H1 (cell line): ENCODE measurements around the gene SPATS1. TPM values are rescaled to one million over a fixed set of nuclear protein-coding genes. Genes with fewer than 3 reads are reported as not detected.

Source experiments
- CTCF ChIA-PET: fragments of 300-600 bp; sonication (Branson Sonifier 250); formaldehyde crosslinking; loops from one replicate; lab custom pipeline; 2021; ENCODE audit not compliant: partially characterized antibody; lab: Charles Lee
- POLR2A ChIA-PET: fragments of 300-600 bp; sonication (Branson Sonifier 250); formaldehyde crosslinking; loops from one replicate; lab custom pipeline; 2021; ENCODE audit warnings: inconsistent platforms; ENCODE audit not compliant: partially characterized antibody; lab: Charles Lee
- DNase-seq, 2 experiments: peaks; one replicate each; pipeline versions ENCODE4 v3.0.0 to v3.0.0-alpha.2; 2010 to 2022; ENCODE audit warnings: low spot score in 2 of 2, low read depth in 1 of 2, mixed read lengths in 1 of 2
- FAIRE-seq: peaks from 2 replicates; lab custom pipeline; 2011; peaks lifted over from hg19 to GRCh38; lab: Jason Lieb, UNC
- H2AFZ ChIP-seq: 2 replicates; pipeline ENCODE4 v1.8.1; 2012; ENCODE audit warnings: low read length, inconsistent platforms
- H2AK5ac ChIP-seq: 2 replicates; pipeline ENCODE4 v1.6.1; 2013; ENCODE audit warnings: low read depth, low read length
- H2BK120ac ChIP-seq: replicated peaks from 2 replicates; pipeline ENCODE3; 2013; ENCODE audit warnings: low read depth, low read length, inconsistent platforms
- H2BK12ac ChIP-seq: 2 replicates; pipeline ENCODE4 v1.6.1; 2013; ENCODE audit warnings: low read depth, low read length
- H2BK15ac ChIP-seq: 2 replicates; pipeline ENCODE4 v1.6.1; 2013; ENCODE audit warnings: low read length
- H2BK20ac ChIP-seq: 2 replicates; pipeline ENCODE4 v1.6.1; 2013; ENCODE audit warnings: low read length
- H2BK5ac ChIP-seq: 2 replicates; pipeline ENCODE4 v1.6.1; 2013; ENCODE audit warnings: low read depth, low read length
- H3K14ac ChIP-seq: 2 replicates; pipeline ENCODE4 v1.6.1; 2013; ENCODE audit warnings: inconsistent platforms; ENCODE audit not compliant: insufficient read length
- H3K18ac ChIP-seq: 2 replicates; pipeline ENCODE4 v1.6.1; 2013; ENCODE audit warnings: low read length; ENCODE audit errors: extremely low read depth
- H3K23ac ChIP-seq: 2 replicates; pipeline ENCODE4 v1.6.1; 2013; ENCODE audit warnings: inconsistent platforms; ENCODE audit not compliant: insufficient read length
- H3K23me2 ChIP-seq: 2 replicates; pipeline ENCODE4 v1.6.1; 2013; ENCODE audit warnings: low read depth, low read length
- H3K27ac ChIP-seq: 2 replicates; pipeline ENCODE4 v1.6.1; 2011; ENCODE audit warnings: low read depth, low read length, inconsistent platforms
- H3K27me3 ChIP-seq, 4 experiments: replicated peaks in 1 of 4; 1 replicate in 1 of 4; 2 replicates in 3 of 4; pipeline versions ENCODE4 v1.6.1 to v1.8.1; 2011 to 2013; ENCODE audit warnings: low read length in 3 of 4, mild to moderate bottlenecking in 3 of 4, inconsistent platforms in 2 of 4, mixed read lengths in 2 of 4, moderate library complexity in 1 of 4; ENCODE audit not compliant: control insufficient read depth in 3 of 4, insufficient read depth in 3 of 4; ENCODE audit errors: extremely low read depth in 1 of 4
- H3K36me3 ChIP-seq, 4 experiments: 2 replicates each; pipeline versions ENCODE4 v1.6.1 to v1.8.1; 2011 to 2013; ENCODE audit warnings: mild to moderate bottlenecking in 4 of 4, low read length in 3 of 4, moderate library complexity in 2 of 4, control low read depth in 1 of 4, inconsistent platforms in 1 of 4; ENCODE audit not compliant: insufficient read depth in 4 of 4, control insufficient read depth in 2 of 4
- H3K4ac ChIP-seq: replicated peaks from 2 replicates; pipeline ENCODE3; 2013; ENCODE audit warnings: low read length, low read depth, mixed read lengths, inconsistent platforms; ENCODE audit not compliant: insufficient read length
- H3K4me1 ChIP-seq, 4 experiments: replicated peaks in 1 of 4; 1 replicate in 1 of 4; 2 replicates in 3 of 4; pipeline versions ENCODE4 v1.6.1 to v1.8.1; 2011 to 2013; ENCODE audit warnings: low read length in 3 of 4, inconsistent platforms in 2 of 4, mixed read lengths in 1 of 4; ENCODE audit not compliant: insufficient read depth in 4 of 4, control insufficient read depth in 3 of 4
- H3K4me2 ChIP-seq, 2 experiments: 2 replicates each; pipeline versions ENCODE4 v1.6.1 to v1.8.1; 2011 to 2013; ENCODE audit warnings: low read depth in 2 of 2, low read length in 2 of 2, control low read depth in 1 of 2, inconsistent platforms in 1 of 2, mild to moderate bottlenecking in 1 of 2; ENCODE audit not compliant: insufficient read depth in 1 of 2
- H3K4me3 ChIP-seq, 4 experiments: fragments of 200-600, 300-600 bp in 1 of 4; sonication (generic), shearing (Covaris generic), sonication (Bioruptor Twin) in 1 of 4; 2 replicates each; pipeline versions ENCODE4 v1.5.1 to v1.8.1; 2011 to 2016; ENCODE audit warnings: low read length in 4 of 4, low read depth in 3 of 4, control low read depth in 2 of 4, inconsistent platforms in 2 of 4, mild to moderate bottlenecking in 2 of 4, mixed read lengths in 1 of 4, moderate library complexity in 1 of 4; ENCODE audit not compliant: insufficient read depth in 2 of 4; ENCODE audit errors: extremely low read depth in 1 of 4
- H3K56ac ChIP-seq: replicated peaks from 2 replicates; pipeline ENCODE3; 2013; ENCODE audit warnings: low read depth, mild to moderate bottlenecking, mixed read lengths, low read length, inconsistent platforms; ENCODE audit not compliant: insufficient read length
- H3K79me1 ChIP-seq: 2 replicates; pipeline ENCODE4 v1.6.1; 2013; ENCODE audit warnings: low read depth, low read length, control low read depth
- H3K79me2 ChIP-seq, 2 experiments: 2 replicates each; pipeline versions ENCODE4 v1.6.1 to v1.8.1; 2012 to 2013; ENCODE audit warnings: low read length in 2 of 2, mild to moderate bottlenecking in 2 of 2, inconsistent platforms in 1 of 2; ENCODE audit not compliant: insufficient read depth in 2 of 2, control insufficient read depth in 1 of 2
- H3K9ac ChIP-seq, 4 experiments: replicated peaks in 1 of 4; 1 replicate in 1 of 4; 2 replicates in 3 of 4; pipeline versions ENCODE4 v1.6.1 to v1.8.1; 2011 to 2013; ENCODE audit warnings: low read depth in 3 of 4, low read length in 3 of 4, control low read depth in 2 of 4, mild to moderate bottlenecking in 2 of 4, moderate library complexity in 2 of 4, inconsistent platforms in 1 of 4; ENCODE audit errors: extremely low read depth in 1 of 4
- H3K9me3 ChIP-seq, 2 experiments: 2 replicates each; pipeline versions ENCODE4 v1.6.1 to v1.8.1; 2012 to 2013; ENCODE audit warnings: mild to moderate bottlenecking in 2 of 2, moderate library complexity in 2 of 2, control low read depth in 1 of 2, inconsistent platforms in 1 of 2, low read depth in 1 of 2, low read length in 1 of 2, mixed read lengths in 1 of 2; ENCODE audit not compliant: insufficient read depth in 2 of 2
- H4K20me1 ChIP-seq, 2 experiments: replicated peaks in 1 of 2; 2 replicates each; pipeline versions ENCODE3 to v1.8.1; 2011 to 2013; ENCODE audit warnings: inconsistent platforms in 2 of 2, low read length in 2 of 2, mild to moderate bottlenecking in 1 of 2; ENCODE audit not compliant: insufficient read depth in 2 of 2, control insufficient read depth in 1 of 2
- H4K5ac ChIP-seq: 2 replicates; pipeline ENCODE4 v1.6.1; 2013; ENCODE audit warnings: low read length, low read depth, mixed read lengths, inconsistent platforms; ENCODE audit not compliant: insufficient read length
- H4K8ac ChIP-seq: 2 replicates; pipeline ENCODE4 v1.8.0; 2013; ENCODE audit warnings: mild to moderate bottlenecking, moderate library complexity, low read length, inconsistent platforms; ENCODE audit not compliant: insufficient read depth; ENCODE audit errors: extremely low read depth
- H4K91ac ChIP-seq: replicated peaks from 2 replicates; pipeline ENCODE3; 2013; ENCODE audit warnings: low read length, mixed read lengths, inconsistent platforms; ENCODE audit not compliant: insufficient read length
- BRCA1 ChIP-seq: IDR thresholded peaks from 2 replicates; pipeline ENCODE4 v1.6.1; 2012; ENCODE audit warnings: low read depth, low read length, improper control_type of control experiment
- PHF8 ChIP-seq: fragments of 200-600 bp; sonication (generic); conservative IDR thresholded peaks from 2 replicates; pipeline ENCODE4 v1.7.1; 2012; ENCODE audit warnings: low read depth, mild to moderate bottlenecking, inconsistent platforms, low read length, moderate library complexity
- SRF ChIP-seq: IDR thresholded peaks from 2 replicates; pipeline ENCODE4 v1.6.1; 2011; ENCODE audit warnings: mild to moderate bottlenecking, low read depth, low read length, moderate library complexity
- WGBS, 2 experiments: shearing (Covaris generic) in 1 of 2; methylation state at CpG; one replicate each; pipeline versions ENCODE4 v1.1.6 to v1.1.7; 2013 to 2015; ENCODE audit warnings: low lambda C conversion rate in 2 of 2, mixed read lengths in 2 of 2, inconsistent platforms in 1 of 2, low coverage in 1 of 2, missing lambda C conversion rate in 1 of 2; ENCODE audit not compliant: insufficient replicate concordance in 2 of 2, insufficient coverage in 1 of 2, insufficient read length in 1 of 2; ENCODE audit errors: extremely low coverage in 1 of 2, missing lambda C conversion rate in 1 of 2; 5-methylcytosine and 5-hydroxymethylcytosine counted together
- polyA plus RNA-seq, 7 experiments: library from polyadenylated mRNA; depleted of rRNA in 3 of 7; stranded (reverse) in 5 of 7; unstranded in 2 of 7; fragments of >200 nt in 5 of 7; fragments of 200-250 nt in 2 of 7; gene quantifications; 1 replicate in 5 of 7; 2 replicates in 1 of 7; 4 replicates in 1 of 7; pipeline versions ENCODE4 v1.2.1 to v1.2.3, GENCODE V29; 2011 to 2013; ENCODE audit warnings: missing spikeins in 2 of 7, mixed read lengths in 2 of 7
- total RNA-seq: library from RNA; stranded (reverse); fragmentation: NEBNext Ultra II Directional; extraction: Animal tissue kit (Norgen Biotek cat#: 25700); gene quantifications from 2 replicates; pipeline ENCODE4 v1.2.1, GENCODE V29; 2021

SPATS1 gene
- total and polyA plus RNA-seq, 2 of the 8 experiments (the other 6 are each of a cell fraction or from before 2014, with no cell fraction given), result not detected

- peak overlapping the region in 3 of 4 experiments; percentile 86 to 91 (median 89); a peak in 4 of 8 replicates for H3K4me3 ChIP-seq
- H3K4me1 ChIP-seq, result peaks cover 3 to 6% (median 3%) of the 10 kb centered on the region in 4 experiments
- H3K14ac ChIP-seq, result no peak overlapping the region
- peaks cover 13 to 44% (median 36%) of the 10 kb centered on the region in 4 experiments for H3K36me3 ChIP-seq
- no peak overlapping the region for H2BK5ac ChIP-seq
- WGBS, 2 experiments, result 92% methylated on average over 3 of the region's 3 CpGs; no CpG with 5 or more reads in 1 of the 2 experiments
- no peak overlapping the region for H2BK15ac ChIP-seq
- no peak overlapping the region for H2BK12ac ChIP-seq
- no peak overlapping the region for H2AK5ac ChIP-seq
- peak overlapping the region; percentile 77 to 80; a peak in 3 of 4 replicates for H3K4me2 ChIP-seq
- H3K56ac ChIP-seq, result no peak overlapping the region
- CTCF ChIA-PET, result interaction anchor here (1.3 to 13.9 kb wide), 7 partner anchors 10 to 194 kb away, joined by 3 to 330 read pairs (median 14); partner anchors contain the start of genes NFKBIE and TMEM151B
- no peak overlapping the region for H4K5ac ChIP-seq
- no peak overlapping the region for H4K91ac ChIP-seq
- H3K9ac ChIP-seq, result no peak overlapping the region
- H3K4ac ChIP-seq, result no peak overlapping the region
- H3K27ac ChIP-seq, result no peak overlapping the region
- H4K8ac ChIP-seq, result no peak overlapping the region
- no peaks in the 10 kb centered on the region for H3K27me3 ChIP-seq
- peaks cover 0 to 2% of the 10 kb centered on the region in 2 experiments for H4K20me1 ChIP-seq
- H2AFZ ChIP-seq, result no peak overlapping the region
- POLR2A ChIA-PET, result interaction anchor here (1.0 to 5.6 kb wide), 20 partner anchors 12 to 150 kb away, joined by 3 to 80 read pairs (median 6); partner anchors contain the start of genes HSP90AB1, SLC29A1 and SLC35B2
- H3K79me1 ChIP-seq, result peaks cover 3% of the 10 kb centered on the region; the same call in 1 of the 2 replicates
- H3K23me2 ChIP-seq, result peaks cover 4% of the 10 kb centered on the region
- H3K23ac ChIP-seq, result no peak overlapping the region
- no peak overlapping the region for H2BK20ac ChIP-seq
- no peak for FAIRE-seq
- H3K18ac ChIP-seq, result no peak overlapping the region
- peaks cover 0 to 13% of the 10 kb centered on the region in 2 experiments; a peak in 2 of 4 replicates for H3K79me2 ChIP-seq
- no peak overlapping the region for H2BK120ac ChIP-seq
- H3K9me3 ChIP-seq, result no peaks in the 10 kb centered on the region
- no peak for DNase-seq
- no peak for TF ChIP-seq BRCA1
- no peak for TF ChIP-seq PHF8
- no peak for TF ChIP-seq SRF
These were observed 30.7 kb upstream of the SPATS1 start for GRCh38 chr6:44311767-44312166.
